Kidney (tissue), 14 donors: ENCODE measurements around the gene E2F7. TPM values are rescaled to one million over a fixed set of nuclear protein-coding genes. Genes with fewer than 3 reads are reported as not detected.

Source experiments
- DNase-seq, 5 donors: peaks; one replicate each; pipeline ENCODE4 v3.0.0-alpha.2; 2013 to 2020
- FAIRE-seq: peaks from 2 replicates; lab custom pipeline; 2012; peaks lifted over from hg19 to GRCh38; lab: Jason Lieb, UNC
- H3K27ac ChIP-seq, 2 donors: one replicate each; pipeline ENCODE4 v1.7.0; 2013; ENCODE audit warnings: low read depth in 2 of 2, low read length in 2 of 2, inconsistent platforms in 1 of 2
- H3K27me3 ChIP-seq: one replicate; pipeline ENCODE4 v1.7.1; 2013; ENCODE audit warnings: low read length, inconsistent platforms; ENCODE audit not compliant: control insufficient read depth, insufficient read depth
- H3K36me3 ChIP-seq, 3 donors: one replicate each; pipeline versions ENCODE4 v1.7.0 to v1.7.1; 2013; ENCODE audit warnings: low read length in 3 of 3, control low read depth in 1 of 3, inconsistent platforms in 1 of 3; ENCODE audit not compliant: insufficient read depth in 3 of 3, control insufficient read depth in 2 of 3
- H3K4me1 ChIP-seq, 3 donors: one replicate each; pipeline versions ENCODE4 v1.7.0 to v1.7.1; 2013; ENCODE audit warnings: low read length in 3 of 3, inconsistent platforms in 1 of 3, low read depth in 1 of 3; ENCODE audit not compliant: control insufficient read depth in 2 of 3, insufficient read depth in 2 of 3
- H3K4me3 ChIP-seq, 3 donors: one replicate each; pipeline versions ENCODE4 v1.7.0 to v1.8.1; 2013; ENCODE audit warnings: low read length in 3 of 3, control low read depth in 1 of 3, inconsistent platforms in 1 of 3
- H3K9ac ChIP-seq, 3 donors: one replicate each; pipeline versions ENCODE4 v1.7.0 to v1.7.1; 2013; ENCODE audit warnings: low read length in 3 of 3, control low read depth in 1 of 3, inconsistent platforms in 1 of 3
- H3K9me3 ChIP-seq, 3 donors: one replicate each; pipeline versions ENCODE4 v1.7.0 to v1.7.1; 2013; ENCODE audit warnings: low read length in 3 of 3, control low read depth in 1 of 3, inconsistent platforms in 1 of 3; ENCODE audit not compliant: control insufficient read depth in 2 of 3, insufficient read depth in 1 of 3
- CTCF ChIP-seq: IDR thresholded peaks from 3 replicates; pipeline ENCODE4 v1.5.1; 2012; ENCODE audit warnings: mild to moderate bottlenecking, moderate library complexity, borderline replicate concordance; ENCODE audit not compliant: insufficient read depth; ENCODE audit errors: extremely low read depth
- intact Hi-C: fragments of 100-400 bp; cut with DNase I; formaldehyde crosslinking; loops from one replicate; pipeline ENCODE4 v1.11.1; 2022
- polyA plus RNA-seq: library from polyadenylated mRNA; stranded (reverse); fragments of 350-450 nt; fragmentation: Illumina TruSeq; extraction: RNeasy Lipid Tissue Mini Kit (QIAGEN cat#74804); gene quantifications from one replicate; pipeline ENCODE4 v1.2.3, GENCODE V29; 2014; ENCODE audit warnings: low read depth, low replicate concordance; ENCODE audit not compliant: insufficient read depth
- total RNA-seq: library from RNA; stranded (reverse); fragmentation: NEBNext Ultra II Directional; extraction: Animal tissue kit (Norgen Biotek cat#: 25700); gene quantifications from one replicate; pipeline ENCODE4 v1.2.1, GENCODE V29; 2021
- donor health status: control.
- donor health status: control.
- donor health status: control.
- donor health status: control.
- donor health status: control.
- donor health status: DM: yes; HTN: yes; CAD: no.
- donor health status: Normal renal cell carcinoma (clear cell type).

Gene E2F7
- total and polyA plus RNA-seq, 2 donors from 2014 or later: 0.28 TPM; not detected in 1

GRCh38 chr12:76990716-76991115, 74.7 kb downstream of the E2F7 start:
- no peaks in the 10 kb centered on the region for H3K36me3 ChIP-seq
- FAIRE-seq (no peak), DNase-seq (no peak)
- intact Hi-C loops: no loop called here
- H3K4me3 ChIP-seq: no peak overlapping the region
- no peaks in the 10 kb centered on the region for H3K27me3 ChIP-seq
- H3K4me1 ChIP-seq: no peaks in the 10 kb centered on the region
- no peak overlapping the region for H3K9ac ChIP-seq
- no peaks in the 10 kb centered on the region for H3K9me3 ChIP-seq
- no peak overlapping the region for H3K27ac ChIP-seq
- no peak for TF ChIP-seq CTCF

- no peaks in the 10 kb centered on the region for H3K36me3 ChIP-seq
- no peak for TF ChIP-seq CTCF
- intact Hi-C loops: no loop called here
- peaks cover 0 to 12% (median 5%) of the 10 kb centered on the region in 3 donors for H3K9me3 ChIP-seq
- DNase-seq (no peak), FAIRE-seq (no peak)
- no peak overlapping the region for H3K27ac ChIP-seq
- H3K27me3 ChIP-seq: no peaks in the 10 kb centered on the region
- no peaks in the 10 kb centered on the region for H3K4me1 ChIP-seq
- no peak overlapping the region for H3K4me3 ChIP-seq
- H3K9ac ChIP-seq: no peak overlapping the region
Observed at GRCh38 chr12:76984566-76984965, 80.8 kb downstream of the E2F7 start.

- Histone ChIP-seq H3K9ac (no peak overlapping the region), H3K36me3 (no peaks in the 10 kb centered on the region), H3K27ac (no peak overlapping the region), H3K9me3 (peaks cover 0 to 12% (median 5%) of the 10 kb centered on the region in 3 donors), H3K27me3 (no peaks in the 10 kb centered on the region), H3K4me1 (no peaks in the 10 kb centered on the region), H3K4me3 (no peak overlapping the region)
- intact Hi-C loops: no loop called here
- TF ChIP-seq CTCF: no peak
- no peak for FAIRE-seq
- no peak for DNase-seq
Observed at GRCh38 chr12:76983420-76983819, 81.9 kb downstream of the E2F7 start.

DNA sequence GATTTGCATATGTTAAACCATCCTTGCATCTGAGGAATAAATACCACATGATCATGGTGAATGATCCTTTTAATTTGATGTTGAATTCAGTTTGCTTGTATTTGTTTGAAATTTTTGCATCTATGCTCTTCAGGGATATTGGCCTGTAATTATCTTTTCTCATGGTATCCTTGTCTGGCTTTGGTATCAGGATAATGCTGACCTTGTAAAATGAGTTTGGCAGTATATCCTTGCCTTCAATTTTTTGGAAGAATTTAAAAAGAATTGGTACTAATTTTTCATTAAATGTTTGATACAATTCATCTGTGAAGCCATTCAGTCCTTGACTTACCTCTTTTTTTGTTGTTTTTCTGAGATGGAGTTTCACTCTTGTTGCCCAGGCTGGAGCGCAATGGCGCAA, 85.2 kb downstream of the E2F7 start:
- Histone ChIP-seq H3K9me3 (peaks cover 0 to 12% (median 5%) of the 10 kb centered on the region in 3 donors), H3K36me3 (no peaks in the 10 kb centered on the region), H3K27me3 (no peaks in the 10 kb centered on the region), H3K4me1 (no peaks in the 10 kb centered on the region), H3K9ac (no peak overlapping the region), H3K27ac (no peak overlapping the region), H3K4me3 (no peak overlapping the region)
- no peak for TF ChIP-seq CTCF
- FAIRE-seq (no peak), DNase-seq (no peak)
- intact Hi-C loops: no loop called here
